Measurements from ENCODE around the gene TTLL10. TPM values are rescaled to one million over a fixed set of nuclear protein-coding genes. Genes with fewer than 3 reads are reported as not detected.

The TTLL10 gene
- total RNA-seq, 4 donors from 2014 or later: not detected

GRCh38 chr1:1227386-1227785 lies 53.7 kb downstream of the TTLL10 start:
- H3K4me3 ChIP-seq: no peak overlapping the region
- TF ChIP-seq, protein P1, sequence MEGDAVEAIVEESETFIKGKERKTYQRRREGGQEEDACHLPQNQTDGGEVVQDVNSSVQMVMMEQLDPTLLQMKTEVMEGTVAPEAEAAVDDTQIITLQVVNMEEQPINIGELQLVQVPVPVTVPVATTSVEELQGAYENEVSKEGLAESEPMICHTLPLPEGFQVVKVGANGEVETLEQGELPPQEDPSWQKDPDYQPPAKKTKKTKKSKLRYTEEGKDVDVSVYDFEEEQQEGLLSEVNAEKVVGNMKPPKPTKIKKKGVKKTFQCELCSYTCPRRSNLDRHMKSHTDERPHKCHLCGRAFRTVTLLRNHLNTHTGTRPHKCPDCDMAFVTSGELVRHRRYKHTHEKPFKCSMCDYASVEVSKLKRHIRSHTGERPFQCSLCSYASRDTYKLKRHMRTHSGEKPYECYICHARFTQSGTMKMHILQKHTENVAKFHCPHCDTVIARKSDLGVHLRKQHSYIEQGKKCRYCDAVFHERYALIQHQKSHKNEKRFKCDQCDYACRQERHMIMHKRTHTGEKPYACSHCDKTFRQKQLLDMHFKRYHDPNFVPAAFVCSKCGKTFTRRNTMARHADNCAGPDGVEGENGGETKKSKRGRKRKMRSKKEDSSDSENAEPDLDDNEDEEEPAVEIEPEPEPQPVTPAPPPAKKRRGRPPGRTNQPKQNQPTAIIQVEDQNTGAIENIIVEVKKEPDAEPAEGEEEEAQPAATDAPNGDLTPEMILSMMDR (IDR thresholded peaks at IDR 0.05): no peak
- TF ChIP-seq POLR2AphosphoS5 (IDR thresholded peaks at IDR 0.05) (no peak), EP300 (IDR thresholded peaks at IDR 0.05) (no peak), POLR2A (IDR thresholded peaks at IDR 0.05) (no peak)
- peaks cover 55% of the 10 kb centered on the region for H3K36me3 ChIP-seq
- H3K9me3 ChIP-seq: no peaks in the 10 kb centered on the region
- peaks cover 29% of the 10 kb centered on the region for H3K4me1 ChIP-seq
- WGBS: no CpG with 5 or more reads among the region's 25 CpGs
- no peak overlapping the region for H3K27ac ChIP-seq
- H3K27me3 ChIP-seq: no peaks in the 10 kb centered on the region
- DNase-seq (ENCODE audit: low spot score in 2 of 2): no peak

DNA sequence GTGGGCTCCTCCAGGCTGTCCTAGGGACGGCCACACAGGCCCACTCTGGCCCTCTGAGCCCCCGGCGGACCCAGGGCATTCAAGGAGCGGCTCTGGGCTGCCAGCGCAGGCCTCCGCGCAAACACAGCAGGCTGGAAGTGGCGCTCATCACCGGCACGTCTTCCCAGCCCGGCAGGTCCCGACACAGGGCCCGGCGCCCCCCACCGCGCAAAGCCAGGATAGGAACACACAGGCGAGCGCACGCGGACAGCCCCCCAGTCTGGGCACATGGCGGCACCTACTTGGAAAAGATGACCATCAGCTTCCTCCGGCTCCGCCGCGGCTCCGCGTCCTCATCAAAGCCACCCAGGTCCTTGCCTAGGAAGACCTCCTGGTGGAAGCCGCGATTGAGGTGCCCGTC lies 54.5 kb downstream of the TTLL10 start:
- Histone ChIP-seq H3K27ac (no peak overlapping the region), H3K36me3 (peaks cover 47% of the 10 kb centered on the region), H3K4me3 (no peak overlapping the region), H3K4me1 (peaks cover 37% of the 10 kb centered on the region), H3K27me3 (no peaks in the 10 kb centered on the region), H3K9me3 (no peaks in the 10 kb centered on the region)
- TF ChIP-seq POLR2A (IDR thresholded peaks at IDR 0.05) (no peak), POLR2AphosphoS5 (IDR thresholded peaks at IDR 0.05) (no peak), EP300 (IDR thresholded peaks at IDR 0.05) (no peak)
- TF ChIP-seq, protein P1 (IDR thresholded peaks at IDR 0.05): no peak
- DNase-seq (ENCODE audit: low spot score in 2 of 2): no peak
- WGBS: 86% methylated on average over 13 of the region's 30 CpGs

DNA sequence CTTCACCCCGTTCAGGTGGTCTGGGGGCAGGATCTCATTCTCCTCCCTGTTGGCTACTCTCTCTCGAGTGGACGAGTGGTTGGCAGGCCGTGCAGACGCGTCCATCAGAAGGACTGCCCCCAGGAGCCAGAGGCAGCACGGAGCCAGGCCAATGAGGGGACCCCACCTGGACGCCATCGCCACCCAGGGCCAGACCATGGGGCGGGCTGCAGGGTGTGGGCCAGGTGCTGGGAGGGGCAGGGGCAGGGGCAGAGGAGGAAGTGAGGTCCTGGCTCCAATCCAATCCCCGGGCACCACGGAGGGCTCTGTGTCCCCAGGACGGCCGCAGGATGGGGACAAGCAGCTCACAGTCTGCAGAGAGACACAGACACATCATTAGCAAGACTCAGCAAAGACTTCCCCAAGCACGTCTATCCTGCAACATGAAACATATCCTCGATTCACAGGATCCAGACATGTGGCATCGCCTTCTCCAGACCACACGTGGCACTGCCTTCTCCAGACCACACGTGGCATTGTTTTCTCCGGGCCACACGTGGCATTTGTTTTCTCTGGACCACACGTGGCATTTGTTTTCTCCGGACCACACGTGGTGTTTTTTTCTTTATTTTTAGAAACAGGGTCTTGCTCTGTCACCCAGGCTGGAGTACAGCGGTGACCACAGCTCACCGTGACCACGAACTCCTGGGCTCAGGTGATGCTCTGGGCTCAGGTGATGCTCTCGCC lies 55.1 kb downstream of the TTLL10 start:
- DNase-seq (ENCODE audit: low spot score in 2 of 2): no peak
- Histone ChIP-seq H3K4me3 (no peak overlapping the region), H3K4me1 (peaks cover 41% of the 10 kb centered on the region), H3K27ac (no peak overlapping the region), H3K36me3 (peaks cover 42% of the 10 kb centered on the region), H3K27me3 (no peaks in the 10 kb centered on the region), H3K9me3 (no peaks in the 10 kb centered on the region)
- TF ChIP-seq, protein P1 (IDR thresholded peaks at IDR 0.05): no peak
- TF ChIP-seq POLR2AphosphoS5 (IDR thresholded peaks at IDR 0.05) (no peak), POLR2A (IDR thresholded peaks at IDR 0.05) (no peak), EP300 (IDR thresholded peaks at IDR 0.05) (no peak)
- WGBS: 80% methylated on average over 27 of the region's 28 CpGs

- no peak overlapping the region for H3K27ac ChIP-seq
- DNase-seq (ENCODE audit: low spot score in 2 of 2): no peak
- H3K27me3 ChIP-seq: no peaks in the 10 kb centered on the region
- peak overlapping the region; percentile 84 for H3K4me3 ChIP-seq
- peaks cover 38% of the 10 kb centered on the region for H3K4me1 ChIP-seq
- H3K9me3 ChIP-seq: no peaks in the 10 kb centered on the region
- peaks cover 32% of the 10 kb centered on the region for H3K36me3 ChIP-seq
- 84% methylated on average over 9 of the region's 19 CpGs for whole genome bisulfite sequencing
- TF ChIP-seq POLR2A (IDR thresholded peaks at IDR 0.05) (no peak), POLR2AphosphoS5 (IDR thresholded peaks at IDR 0.05) (no peak)
- TF ChIP-seq, protein P1 (IDR thresholded peaks at IDR 0.05): no peak
These were observed 56.1 kb downstream of the TTLL10 start for GRCh38 chr1:1229770-1230169.

DNA sequence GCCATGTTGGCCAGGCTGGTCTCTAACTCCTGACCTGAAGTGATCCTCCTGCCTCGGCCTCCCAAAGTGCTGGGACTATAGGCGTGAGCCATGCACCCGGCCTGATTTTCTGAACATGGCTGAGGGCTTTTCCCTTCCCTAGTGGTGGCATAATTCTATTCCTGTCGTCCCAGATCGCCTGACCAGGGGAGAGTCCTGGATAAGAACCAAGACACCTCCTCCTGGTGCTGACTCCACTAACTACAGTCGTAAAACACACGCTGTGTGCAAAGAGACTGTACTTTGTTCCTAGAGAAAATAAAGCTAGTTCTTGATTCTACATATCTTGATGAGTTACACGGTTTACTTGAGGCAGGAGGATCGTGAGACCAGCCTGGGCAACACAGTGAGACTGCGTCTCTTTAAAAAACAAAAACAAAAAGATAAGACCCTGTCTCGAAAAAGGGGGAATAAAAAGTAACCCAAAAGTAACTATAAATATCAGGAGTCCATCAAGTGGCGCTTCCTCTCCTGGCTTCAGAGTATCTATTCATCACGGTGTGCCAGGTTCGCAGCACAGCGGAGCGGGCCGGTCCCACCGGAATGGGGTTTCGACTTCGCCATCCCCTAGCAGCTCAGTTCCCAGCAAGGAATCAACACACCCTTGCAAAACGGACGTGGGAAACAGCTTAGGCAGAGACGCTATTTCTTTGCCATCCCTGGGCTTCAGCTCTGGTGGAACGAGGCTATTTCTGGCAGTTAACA lies 57.1 kb downstream of the TTLL10 start:
- WGBS: 14% methylated on average over 22 of the region's 24 CpGs
- H3K27me3 ChIP-seq: no peaks in the 10 kb centered on the region
- peaks cover 26% of the 10 kb centered on the region for H3K36me3 ChIP-seq
- peak overlapping the region; percentile 84 for H3K4me3 ChIP-seq
- peak overlapping the region; percentile 88 for H3K27ac ChIP-seq
- peaks cover 32% of the 10 kb centered on the region for H3K4me1 ChIP-seq
- no peak for DNase-seq (ENCODE audit: low spot score in 2 of 2)
- TF ChIP-seq, protein P1 (IDR thresholded peaks at IDR 0.05): no peak
- TF ChIP-seq EP300 (IDR thresholded peaks at IDR 0.05) (no peak), POLR2A (IDR thresholded peaks at IDR 0.05) (no peak), POLR2AphosphoS5 (IDR thresholded peaks at IDR 0.05) (no peak)
- H3K9me3 ChIP-seq: no peaks in the 10 kb centered on the region
